NB4 (cell line): ENCODE measurements around the gene PSG6.
"Not testable (repeated sequence)": the region's sequence is repeated elsewhere in the genome, so short reads cannot be mapped to it uniquely, and the experiment has no call there.

ENCODE experiments used
- CTCF ChIP-seq: IDR thresholded peaks from one replicate; pipeline ENCODE4 v1.5.1; 2012; ENCODE audit warnings: low read depth, low read length
- MAX ChIP-seq: IDR thresholded peaks from 2 replicates; pipeline ENCODE4 v1.6.1; 2011; ENCODE audit warnings: low read depth, low read length
- MYC ChIP-seq: IDR thresholded peaks from 2 replicates; pipeline ENCODE4 v1.6.1; 2011; ENCODE audit warnings: low read depth, low read length
- POLR2A ChIP-seq: IDR thresholded peaks from 2 replicates; pipeline ENCODE4 v1.6.1; 2011; ENCODE audit warnings: mild to moderate bottlenecking; ENCODE audit not compliant: insufficient read length; ENCODE audit errors: extremely low read depth

- TF ChIP-seq CTCF, MAX, MYC, POLR2A: not testable (repeated sequence)
Observed at GRCh38 chr19:42934183-42934582, 16.5 kb upstream of the PSG6 start.
